Nasal cavity respiratory epithelium epithelial cell of viscerocranial mucosa (primary cell): ENCODE data around the gene GOLGA6L4. TPM values are rescaled to one million over a fixed set of nuclear protein-coding genes. Genes with fewer than 3 reads are reported as not detected.

Experiments used
- total RNA-seq: library from RNA; depleted of rRNA; stranded (reverse); fragments of >200 nt; gene quantifications from 2 replicates; pipeline ENCODE4 v1.2.3, GENCODE V29; 2014

GOLGA6L4 gene, protein sequence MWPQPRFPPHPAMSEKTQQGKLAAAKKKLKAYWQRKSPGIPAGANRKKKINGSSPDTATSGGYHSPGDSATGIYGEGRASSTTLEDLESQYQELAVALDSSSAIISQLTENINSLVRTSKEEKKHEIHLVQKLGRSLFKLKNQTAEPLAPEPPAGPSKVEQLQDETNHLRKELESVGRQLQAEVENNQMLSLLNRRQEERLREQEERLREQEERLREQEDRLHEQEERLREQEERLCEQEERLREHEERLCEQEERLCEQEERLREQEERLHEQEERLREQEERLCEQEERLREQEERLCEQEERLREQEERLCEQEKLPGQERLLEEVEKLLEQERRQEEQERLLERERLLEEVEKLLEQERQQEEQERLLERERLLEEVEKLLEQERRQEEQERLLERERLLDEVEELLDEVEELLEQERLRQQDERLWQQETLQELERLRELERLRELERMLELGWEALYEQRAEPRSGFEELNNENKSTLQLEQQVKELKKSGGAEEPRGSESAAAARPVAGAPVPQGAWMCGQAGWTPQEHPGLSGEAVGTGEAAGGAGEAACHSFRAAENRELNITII
- total RNA-seq, result 0.34 and 0.78 TPM in 2 replicates

GRCh38 chr15:84235573-84235972 lies at the start of gene GOLGA6L4:
Gene GOLGA6L4 (plus strand): TSS chr15:84235773. CDS start chr15:84235835, 62 bp downstream.

